Measurements from ENCODE around the gene FAM89B. TPM values are rescaled to one million over a fixed set of nuclear protein-coding genes. Genes with fewer than 3 reads are reported as not detected.

The FAM89B gene
- polyA plus RNA-seq, 3 donors = 51.3 to 139 (median 70.8) TPM

- H3K27ac ChIP-seq (ENCODE audit: low read depth in 1 of 2, low read length in 2 of 2) = peak overlapping the region; percentile 82 to 93
- no peak overlapping the region for H2AFZ ChIP-seq (ENCODE audit: insufficient read depth, low read depth, low read length, poor library complexity, severe bottlenecking)
- H3K36me3 ChIP-seq (replicated peaks in 1 of 2; ENCODE audit: control insufficient read depth in 1 of 2, insufficient read depth in 2 of 2, low read length in 2 of 2) = peaks cover 41% of the 10 kb centered on the region in 2 donors
- peak overlapping the region; percentile 80 for H3K9ac ChIP-seq (ENCODE audit: insufficient read depth, low read length, poor library complexity, severe bottlenecking)
- H3K4me1 ChIP-seq (ENCODE audit: control insufficient read depth in 1 of 2, insufficient read depth in 2 of 2, low read length in 2 of 2) = peaks cover 49 to 71% of the 10 kb centered on the region in 2 donors
- H3K4me1 Mint-ChIP-seq = peaks cover 49% of the 10 kb centered on the region
- H4K20me1 ChIP-seq (ENCODE audit: insufficient read depth, low read length) = peaks cover 81% of the 10 kb centered on the region
- H3K4me3 Mint-ChIP-seq = peak overlapping the region; percentile 90 to 95
- 9% methylated on average over 15 of the region's 18 CpGs for WGBS (ENCODE audit: insufficient coverage)
- H3K79me2 ChIP-seq (ENCODE audit: insufficient read depth, low read length) = peaks cover 86% of the 10 kb centered on the region
- no peaks in the 10 kb centered on the region for H3K9me3 ChIP-seq (replicated peaks in 1 of 2; ENCODE audit: control insufficient read depth in 1 of 2, insufficient read depth in 1 of 2, low read length in 2 of 2)
- DNase-seq = peak; percentile 95 to 98 (median 95)
- H3K27ac Mint-ChIP-seq = peak overlapping the region; percentile 93 to 97 (median 96)
- intact Hi-C loops (cut with micrococcal nuclease) = loop anchor here (1.0 to 10.0 kb wide), 3 partner anchors 11 to 552 kb away; partner anchors contain the start of genes MAP3K11 (in 1 of the 2) and SNX15 (in 1 of the 2)
- H3K4me2 ChIP-seq (replicated peaks; ENCODE audit: extremely low read depth, low read length, poor library complexity, severe bottlenecking) = peak overlapping the region; percentile 97
- TF ChIP-seq CTCF (IDR thresholded peaks at IDR 0.05) = no peak
- peaks cover 0 to 2% (median 0%) of the 10 kb centered on the region in 7 donors for H3K9me3 Mint-ChIP-seq
- no peaks in the 10 kb centered on the region for H3K27me3 ChIP-seq (ENCODE audit: control insufficient read depth in 2 of 2, insufficient read depth in 2 of 2, low read length in 2 of 2)
- no peaks in the 10 kb centered on the region for H3K27me3 Mint-ChIP-seq (ENCODE audit: low read depth in 3 of 3)
- peaks cover 35 to 51% of the 10 kb centered on the region in 2 donors for H3K36me3 Mint-ChIP-seq
- peak overlapping the region; percentile 48 to 100 (median 98) for H3K4me3 ChIP-seq (replicated peaks in 1 of 3; ENCODE audit: low read depth in 2 of 3, low read length in 3 of 3)
Measured at GRCh38 chr11:65576867-65577755, 4.8 kb downstream of the FAM89B start.

- H3K4me3 Mint-ChIP-seq = peak overlapping the region; percentile 90 to 95
- Histone ChIP-seq H3K9me3 (replicated peaks in 1 of 2; ENCODE audit: control insufficient read depth in 1 of 2, insufficient read depth in 1 of 2, low read length in 2 of 2) (no peaks in the 10 kb centered on the region), H3K4me1 (ENCODE audit: control insufficient read depth in 1 of 2, insufficient read depth in 2 of 2, low read length in 2 of 2) (peaks cover 48 to 67% of the 10 kb centered on the region in 2 donors), H3K27me3 (ENCODE audit: control insufficient read depth in 2 of 2, insufficient read depth in 2 of 2, low read length in 2 of 2) (no peaks in the 10 kb centered on the region), H3K36me3 (replicated peaks in 1 of 2; ENCODE audit: control insufficient read depth in 1 of 2, insufficient read depth in 2 of 2, low read length in 2 of 2) (peaks cover 47 to 48% of the 10 kb centered on the region in 2 donors), H4K20me1 (ENCODE audit: insufficient read depth, low read length) (peaks cover 87% of the 10 kb centered on the region), H3K4me2 (replicated peaks; ENCODE audit: extremely low read depth, low read length, poor library complexity, severe bottlenecking) (peak overlapping the region; percentile 97), H3K4me3 (replicated peaks in 1 of 3; ENCODE audit: low read depth in 2 of 3, low read length in 3 of 3) (peak overlapping the region; percentile 48 to 100 (median 98)), H2AFZ (ENCODE audit: insufficient read depth, low read depth, low read length, poor library complexity, severe bottlenecking) (no peak overlapping the region), H3K9ac (ENCODE audit: insufficient read depth, low read length, poor library complexity, severe bottlenecking) (peak overlapping the region; percentile 80), H3K79me2 (ENCODE audit: insufficient read depth, low read length) (peaks cover 93% of the 10 kb centered on the region), H3K27ac (ENCODE audit: low read depth in 1 of 2, low read length in 2 of 2) (peak overlapping the region; percentile 82 to 93)
- DNase-seq = no peak
- H3K27ac Mint-ChIP-seq = peak overlapping the region; percentile 93 to 96 (median 94)
- H3K27me3 Mint-ChIP-seq (ENCODE audit: low read depth in 3 of 3) = peaks cover 0 to 2% (median 0%) of the 10 kb centered on the region in 3 donors
- no peak for TF ChIP-seq CTCF (IDR thresholded peaks at IDR 0.05)
- H3K4me1 Mint-ChIP-seq = peaks cover 50% of the 10 kb centered on the region
- intact Hi-C loops (cut with micrococcal nuclease) = loop anchor here (1.0 to 10.0 kb wide), 3 partner anchors 11 to 553 kb away; partner anchors contain the start of genes MAP3K11 (in 1 of the 2) and SNX15 (in 1 of the 2)
- H3K36me3 Mint-ChIP-seq = peaks cover 41 to 57% of the 10 kb centered on the region in 2 donors
- H3K9me3 Mint-ChIP-seq = peaks cover 0 to 2% (median 0%) of the 10 kb centered on the region in 7 donors
- WGBS (ENCODE audit: insufficient coverage) = 43% methylated on average over 8 of the region's 8 CpGs
Measured at GRCh38 chr11:65577756-65578109, 5.4 kb downstream of the FAM89B start.
